Vagina (tissue), 2 donors: ENCODE data around the gene EVL.

Experiments
- POLR2A ChIP-seq, 2 donors: fragments of 450-650 bp; IDR thresholded peaks; one replicate each; pipeline ENCODE4 v1.6.1; 2017; ENCODE audit warnings: antibody characterized with exemption in 2 of 2, mild to moderate bottlenecking in 2 of 2, moderate library complexity in 2 of 2
- POLR2AphosphoS5 ChIP-seq, 2 donors: sonication (generic); formaldehyde crosslinking; IDR thresholded peaks; one replicate each; pipeline ENCODE4 v1.9.0; 2017; ENCODE audit warnings: antibody characterized with exemption in 2 of 2, mild to moderate bottlenecking in 2 of 2, low read depth in 1 of 2; ENCODE audit not compliant: insufficient read depth in 1 of 2
- TF ChIP-seq, protein P1 (sequence below), 3 experiments: fragments of 450-650 bp in 2 of 3; fragments of 200-600 bp in 1 of 3; sonication (generic) in 1 of 3; IDR thresholded peaks; one replicate each; pipeline ENCODE4 v1.5.1; 2017 to 2019; ENCODE audit warnings: antibody characterized with exemption in 3 of 3, mild to moderate bottlenecking in 2 of 3, moderate library complexity in 2 of 3

- no peak for TF ChIP-seq POLR2A (IDR thresholded peaks at IDR 0.05)
- TF ChIP-seq, protein P1, sequence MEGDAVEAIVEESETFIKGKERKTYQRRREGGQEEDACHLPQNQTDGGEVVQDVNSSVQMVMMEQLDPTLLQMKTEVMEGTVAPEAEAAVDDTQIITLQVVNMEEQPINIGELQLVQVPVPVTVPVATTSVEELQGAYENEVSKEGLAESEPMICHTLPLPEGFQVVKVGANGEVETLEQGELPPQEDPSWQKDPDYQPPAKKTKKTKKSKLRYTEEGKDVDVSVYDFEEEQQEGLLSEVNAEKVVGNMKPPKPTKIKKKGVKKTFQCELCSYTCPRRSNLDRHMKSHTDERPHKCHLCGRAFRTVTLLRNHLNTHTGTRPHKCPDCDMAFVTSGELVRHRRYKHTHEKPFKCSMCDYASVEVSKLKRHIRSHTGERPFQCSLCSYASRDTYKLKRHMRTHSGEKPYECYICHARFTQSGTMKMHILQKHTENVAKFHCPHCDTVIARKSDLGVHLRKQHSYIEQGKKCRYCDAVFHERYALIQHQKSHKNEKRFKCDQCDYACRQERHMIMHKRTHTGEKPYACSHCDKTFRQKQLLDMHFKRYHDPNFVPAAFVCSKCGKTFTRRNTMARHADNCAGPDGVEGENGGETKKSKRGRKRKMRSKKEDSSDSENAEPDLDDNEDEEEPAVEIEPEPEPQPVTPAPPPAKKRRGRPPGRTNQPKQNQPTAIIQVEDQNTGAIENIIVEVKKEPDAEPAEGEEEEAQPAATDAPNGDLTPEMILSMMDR (IDR thresholded peaks at IDR 0.05), result no peak
- no peak for TF ChIP-seq POLR2AphosphoS5 (IDR thresholded peaks at IDR 0.05; ENCODE audit: insufficient read depth in 1 of 2, low read depth in 1 of 2)
Observed at GRCh38 chr14:100117026-100117425, 51.8 kb downstream of the EVL start.
